AG08396 (cell line): ENCODE data around the gene EPHA7.

Experiments used
- DNase-seq: peaks from one replicate; pipeline ENCODE4 v3.0.0; 2012; ENCODE audit warnings: low spot score, mixed read lengths

Gene EPHA7

GRCh38 chr6:93419304-93420162 is at the start of gene EPHA7:
EPHA7 (minus strand) TSS chr6:93419559; CDS start chr6:93419341, 218 bp downstream.
- DNase-seq, result peak; percentile 95

GRCh38 chr6:93468291-93468690 is 48.9 kb upstream of the EPHA7 start:
- no peak for DNase-seq

DNA sequence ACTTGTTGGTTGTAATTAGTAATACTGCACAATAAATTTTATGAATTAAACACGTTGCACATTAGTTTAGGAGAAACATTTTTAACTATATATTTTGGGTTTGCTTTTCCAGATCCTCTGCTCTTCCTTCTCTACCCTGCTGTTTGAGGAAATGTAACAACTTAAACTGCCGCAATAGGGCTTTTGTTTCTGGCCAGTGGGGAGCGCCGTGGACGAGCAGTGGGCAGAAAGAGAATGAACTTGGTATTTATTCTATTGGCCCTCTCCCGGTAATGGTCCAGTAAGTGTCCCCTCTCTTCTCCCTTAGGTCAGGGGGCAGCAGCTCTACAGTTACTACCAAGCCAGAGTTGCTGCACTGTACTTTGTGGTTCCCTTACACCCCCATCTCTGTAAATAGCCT is 35.2 kb upstream of the EPHA7 start:
- DNase-seq, result no peak

GRCh38 chr6:93453956-93454355 is 34.6 kb upstream of the EPHA7 start:
- no peak for DNase-seq

DNA sequence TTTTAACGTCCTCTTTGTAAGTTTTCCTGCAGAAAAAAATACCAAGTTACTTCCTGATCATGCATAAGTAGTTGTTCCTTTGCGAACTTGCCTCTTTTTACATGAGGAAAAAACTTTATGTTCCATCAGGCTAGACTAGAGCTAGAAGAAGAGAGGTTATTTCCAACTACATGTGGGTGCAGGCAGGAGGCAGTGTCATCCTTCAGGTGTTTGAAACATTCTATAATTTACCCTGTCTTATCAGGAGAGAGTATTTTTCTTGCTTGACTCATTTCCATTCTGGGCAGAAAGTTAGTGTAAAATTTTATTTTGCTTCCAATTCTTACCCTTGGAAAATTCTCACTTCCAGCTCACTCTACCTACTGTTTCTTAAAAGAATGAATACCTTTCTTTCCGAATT is 28.5 kb upstream of the EPHA7 start:
- DNase-seq, result no peak

GRCh38 chr6:93437491-93437890 is 18.1 kb upstream of the EPHA7 start:
- no peak for DNase-seq

GRCh38 chr6:93433592-93433991 is 14.2 kb upstream of the EPHA7 start:
- DNase-seq, result no peak

DNA sequence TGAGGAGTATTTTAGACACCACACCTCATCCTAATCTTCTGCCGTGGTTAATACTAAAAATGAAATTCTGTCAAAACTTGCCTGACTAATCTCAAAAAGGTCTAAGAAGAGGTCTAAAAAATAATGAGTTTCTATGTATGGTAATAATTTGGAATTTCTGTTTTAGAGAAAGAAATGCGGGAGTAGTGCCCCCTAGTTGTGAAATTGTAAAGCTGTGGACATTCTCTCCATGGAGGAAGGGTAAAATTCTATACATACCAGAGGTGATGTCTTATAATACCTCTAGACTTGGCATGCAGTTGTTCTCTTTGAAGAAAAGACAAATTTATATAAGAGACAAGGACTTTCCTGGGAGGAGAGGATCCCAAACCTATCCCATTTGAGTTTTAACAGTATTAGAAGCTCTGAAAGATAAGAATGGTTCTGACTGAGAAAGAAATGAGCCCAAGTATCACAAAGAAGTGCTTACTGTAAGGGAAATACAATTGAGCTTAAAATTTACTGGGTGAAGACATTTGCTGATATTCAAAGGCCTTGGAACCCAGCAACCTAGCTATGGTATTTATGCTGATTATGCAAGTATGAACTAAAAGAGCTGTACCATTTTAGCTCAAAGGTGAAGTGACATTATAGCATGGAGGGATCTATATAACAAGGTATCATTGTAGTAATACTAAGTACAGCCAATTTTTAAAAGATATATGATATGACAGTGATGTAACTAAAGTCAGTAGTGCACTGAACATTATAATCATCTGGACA is 5.1 kb upstream of the EPHA7 start:
- peak; percentile 3 for DNase-seq

DNA sequence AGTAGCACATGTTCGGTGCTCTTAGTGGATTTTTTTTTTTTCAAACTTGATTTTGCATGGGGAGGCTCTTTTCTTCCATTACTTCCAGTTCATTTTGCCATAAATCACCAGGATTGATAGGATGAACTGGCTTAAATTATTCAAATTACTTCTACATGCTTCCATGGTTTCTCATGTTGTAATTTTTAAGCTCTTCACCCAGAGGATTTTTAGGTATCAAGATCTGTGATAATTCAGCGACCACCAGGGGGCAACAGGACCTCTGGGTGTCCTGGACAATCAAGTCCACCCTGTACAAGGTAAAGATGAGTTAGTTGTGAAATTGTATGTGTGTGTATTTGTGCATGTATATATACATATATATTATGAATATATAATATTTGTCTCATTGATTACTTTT is 4.2 kb upstream of the EPHA7 start:
- DNase-seq, result no peak

GRCh38 chr6:93420163-93420795 is 920 bp upstream of the EPHA7 start:
- no peak for DNase-seq

DNA sequence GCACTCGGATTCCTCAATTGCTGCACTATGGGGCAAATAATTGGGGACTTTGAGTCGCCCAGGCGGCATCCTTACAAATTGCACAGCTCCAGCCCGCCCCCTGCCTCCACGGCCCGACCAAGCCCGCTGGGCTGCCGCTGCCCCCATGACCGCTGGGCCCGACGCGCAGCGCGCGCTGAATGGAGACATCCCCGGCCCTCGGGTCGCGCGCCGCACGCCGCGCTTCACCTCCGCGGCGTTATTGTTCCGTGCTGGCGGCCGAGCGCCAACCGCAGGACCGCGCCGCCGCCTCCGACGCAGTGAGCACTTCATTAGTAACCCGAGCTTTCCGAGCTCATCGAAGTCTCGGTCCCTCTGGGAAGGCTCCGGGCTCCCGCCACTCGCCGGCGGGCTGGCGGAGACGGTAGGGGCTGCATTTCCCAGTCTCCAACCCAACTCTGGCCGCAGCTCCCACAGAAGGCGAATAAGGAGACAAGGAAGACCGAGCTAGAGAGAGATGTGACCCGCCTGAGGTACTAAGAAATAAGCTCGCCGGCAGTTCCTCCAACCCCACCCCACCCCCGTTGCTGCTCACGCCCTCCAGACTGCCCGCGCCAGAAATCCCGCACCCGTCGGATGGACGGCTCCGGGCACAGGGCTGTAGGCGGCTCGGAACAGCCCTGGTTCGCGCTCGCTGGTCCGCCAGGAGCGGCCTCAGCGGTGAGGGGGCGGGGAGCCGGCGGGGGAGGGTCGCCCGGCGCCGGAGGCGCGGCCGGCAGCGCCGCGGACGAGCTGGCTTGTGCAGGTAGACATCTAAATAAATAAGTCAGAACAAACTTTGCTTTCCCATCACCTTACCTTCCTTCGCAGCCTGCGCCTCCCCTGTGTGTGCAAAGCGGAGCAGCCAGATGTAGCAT is 703 bp downstream of the EPHA7 start:
- DNase-seq, result peak; percentile 9

DNA sequence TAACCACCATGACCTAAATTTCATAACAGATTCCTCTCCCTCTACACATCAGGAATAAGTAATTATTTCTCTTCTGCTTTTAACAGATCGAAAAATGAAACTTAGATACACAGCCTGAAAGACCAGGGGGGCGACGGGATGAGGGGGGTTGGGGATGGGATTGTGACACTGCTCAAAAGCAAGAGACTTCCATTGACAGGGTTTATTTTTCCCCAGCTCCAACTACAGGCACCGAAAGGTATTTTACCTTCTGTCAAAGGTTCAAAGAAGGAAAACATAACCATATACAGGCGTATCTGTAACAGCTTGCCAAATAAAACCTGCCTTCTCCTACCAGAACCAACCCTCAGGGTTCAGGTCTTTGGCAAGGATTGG is 1.3 kb downstream of the EPHA7 start:
- DNase-seq, result peak; percentile 2

- DNase-seq, result peak; percentile 19
Measured at GRCh38 chr6:93417421-93418013, 1.8 kb downstream of the EPHA7 start.

GRCh38 chr6:93416571-93417420 is 2.6 kb downstream of the EPHA7 start:
- DNase-seq, result peak; percentile 7

- no peak for DNase-seq
Measured at GRCh38 chr6:93413190-93413589, 6.2 kb downstream of the EPHA7 start.

- DNase-seq, result no peak
Measured at GRCh38 chr6:93412452-93412851, 6.9 kb downstream of the EPHA7 start.

DNA sequence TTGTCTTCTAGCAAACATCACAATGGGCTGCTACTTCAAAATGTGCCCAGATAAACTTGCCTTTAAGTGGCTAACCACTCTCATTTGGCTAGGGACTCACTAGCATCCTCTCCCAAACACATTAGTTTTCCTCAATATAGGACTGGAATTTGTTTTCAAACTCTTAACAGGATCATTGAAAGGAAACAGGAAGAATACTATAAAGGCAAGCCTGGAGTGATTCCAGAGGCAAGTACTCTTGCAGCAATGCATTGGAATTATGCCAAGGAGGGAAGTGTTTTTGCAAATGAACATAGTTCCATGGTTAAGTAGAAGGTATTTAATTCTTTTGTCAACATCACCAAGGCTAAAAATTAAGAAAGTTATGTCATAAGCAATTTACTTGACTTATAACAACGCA is 12.2 kb downstream of the EPHA7 start:
- DNase-seq, result no peak

GRCh38 chr6:93403390-93403789 is 16.0 kb downstream of the EPHA7 start:
- DNase-seq, result no peak

DNA sequence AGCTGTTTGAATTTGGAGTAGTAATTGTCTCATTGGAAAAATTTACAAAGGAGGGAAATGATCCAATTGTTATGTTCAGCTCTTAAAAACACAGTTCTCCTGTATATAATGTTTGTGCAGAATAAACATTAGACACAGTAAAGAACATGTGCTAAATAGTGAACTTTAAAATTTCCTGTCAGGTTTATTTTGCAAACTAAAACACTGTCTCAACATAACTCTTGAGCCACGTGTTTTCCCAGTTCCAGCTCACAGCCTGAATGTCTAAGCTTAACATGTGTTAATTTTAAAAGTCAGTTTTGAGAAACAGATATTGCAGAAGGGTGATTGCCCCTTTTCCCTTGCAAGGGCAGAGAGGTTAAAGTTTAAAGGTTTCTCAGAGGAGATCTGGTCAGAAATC is 20.6 kb downstream of the EPHA7 start:
- no peak for DNase-seq

DNA sequence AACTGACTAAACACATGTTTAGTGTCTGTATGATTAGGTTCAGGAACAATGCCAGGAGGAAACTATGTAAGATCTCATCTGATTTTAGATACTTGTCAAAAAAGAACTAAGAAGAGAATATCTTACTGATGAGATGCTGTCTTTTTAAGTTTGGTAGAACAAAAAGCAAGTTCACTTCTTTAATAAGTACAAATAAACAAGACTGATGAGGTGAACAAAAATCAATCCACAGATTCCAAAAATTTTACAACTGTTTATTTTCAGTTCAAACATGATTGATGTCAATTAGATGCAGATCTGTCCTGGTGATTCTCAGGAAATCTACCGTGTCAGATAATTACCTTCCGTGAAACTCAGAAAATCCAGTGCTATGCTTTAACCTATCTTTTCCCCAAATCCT is 24.9 kb downstream of the EPHA7 start:
- no peak for DNase-seq
